ENCODE data around the gene HLF.

The HLF gene

GRCh38 chr17:55290492-55291113, 25.8 kb downstream of the HLF start:
- Histone ChIP-seq H2AK5ac (ENCODE audit: low read depth, low read length) (no peak overlapping the region), H2BK15ac (ENCODE audit: low read length) (no peak overlapping the region), H3K4me2 (ENCODE audit: insufficient read depth, low read length, poor library complexity, severe bottlenecking) (no peak overlapping the region), H2BK120ac (ENCODE audit: low read depth, low read length) (no peak overlapping the region), H4K91ac (ENCODE audit: low read depth, low read length, poor library complexity) (no peak overlapping the region), H3K27ac (replicated peaks; ENCODE audit: low read length) (no peak overlapping the region), H3K4ac (ENCODE audit: low read length) (no peak overlapping the region), H3K4me1 (ENCODE audit: control insufficient read depth in 2 of 2, insufficient read depth in 1 of 2, low read depth in 1 of 2, low read length in 2 of 2) (no peaks in the 10 kb centered on the region), H2BK12ac (ENCODE audit: low read length) (no peak overlapping the region), H3K9me3 (replicated peaks in 1 of 2; ENCODE audit: control insufficient read depth in 2 of 2, insufficient read depth in 1 of 2, low read depth in 1 of 2, low read length in 2 of 2) (peaks cover 0 to 3% of the 10 kb centered on the region in 2 donors), H3K79me1 (ENCODE audit: low read depth, low read length) (no peaks in the 10 kb centered on the region), H3K18ac (ENCODE audit: low read length) (no peak overlapping the region), H4K8ac (ENCODE audit: low read depth, low read length) (no peak overlapping the region), H3K9ac (ENCODE audit: low read depth, low read length, poor library complexity) (no peak overlapping the region), H2AFZ (ENCODE audit: low read length) (no peak overlapping the region), H3K14ac (ENCODE audit: low read length) (no peak overlapping the region), H3K4me3 (ENCODE audit: low read length in 2 of 2) (no peak overlapping the region), H3K23ac (ENCODE audit: low read depth, low read length, poor library complexity) (no peak overlapping the region), H3K36me3 (replicated peaks in 1 of 2; ENCODE audit: control insufficient read depth in 2 of 2, insufficient read depth in 2 of 2, low read length in 2 of 2) (no peaks in the 10 kb centered on the region), H3K27me3 (ENCODE audit: control insufficient read depth in 3 of 3, insufficient read depth in 3 of 3, low read depth in 1 of 3, low read length in 3 of 3) (peaks cover 0 to 4% (median 0%) of the 10 kb centered on the region in 3 experiments), H2BK5ac (ENCODE audit: low read length) (no peak overlapping the region)
- DNase-seq (ENCODE audit: low spot score), result no peak
- WGBS, 2 donors (ENCODE audit: extremely low coverage in 2 of 2, insufficient read length in 2 of 2, insufficient replicate concordance in 1 of 2), result no CpG with 5 or more reads among the region's 5 CpGs

- no peak overlapping the region for H4K91ac ChIP-seq (ENCODE audit: low read depth, low read length, poor library complexity)
- H3K36me3 ChIP-seq (replicated peaks in 1 of 2; ENCODE audit: control insufficient read depth in 2 of 2, insufficient read depth in 2 of 2, low read length in 2 of 2), result no peaks in the 10 kb centered on the region
- no peak overlapping the region for H2AK5ac ChIP-seq (ENCODE audit: low read depth, low read length)
- H3K14ac ChIP-seq (ENCODE audit: low read length), result no peak overlapping the region
- no peaks in the 10 kb centered on the region for H3K79me1 ChIP-seq (ENCODE audit: low read depth, low read length)
- no peak overlapping the region for H2AFZ ChIP-seq (ENCODE audit: low read length)
- no peak for DNase-seq (ENCODE audit: low spot score)
- no peak overlapping the region for H3K4me3 ChIP-seq (ENCODE audit: low read length in 2 of 2)
- no peak overlapping the region for H2BK15ac ChIP-seq (ENCODE audit: low read length)
- H3K9ac ChIP-seq (ENCODE audit: low read depth, low read length, poor library complexity), result no peak overlapping the region
- no peak overlapping the region for H3K4me2 ChIP-seq (ENCODE audit: insufficient read depth, low read length, poor library complexity, severe bottlenecking)
- H2BK5ac ChIP-seq (ENCODE audit: low read length), result no peak overlapping the region
- peaks cover 0 to 4% (median 0%) of the 10 kb centered on the region in 3 experiments for H3K27me3 ChIP-seq (ENCODE audit: control insufficient read depth in 3 of 3, insufficient read depth in 3 of 3, low read depth in 1 of 3, low read length in 3 of 3)
- no peak overlapping the region for H2BK120ac ChIP-seq (ENCODE audit: low read depth, low read length)
- no peak overlapping the region for H3K4ac ChIP-seq (ENCODE audit: low read length)
- no CpG with 5 or more reads among the region's 1 CpG for WGBS, 2 donors (ENCODE audit: extremely low coverage in 2 of 2, insufficient read length in 2 of 2, insufficient replicate concordance in 1 of 2)
- no peak overlapping the region for H3K18ac ChIP-seq (ENCODE audit: low read length)
- no peak overlapping the region for H4K8ac ChIP-seq (ENCODE audit: low read depth, low read length)
- no peak overlapping the region for H3K27ac ChIP-seq (replicated peaks; ENCODE audit: low read length)
- no peaks in the 10 kb centered on the region for H3K4me1 ChIP-seq (ENCODE audit: control insufficient read depth in 2 of 2, insufficient read depth in 1 of 2, low read depth in 1 of 2, low read length in 2 of 2)
- no peak overlapping the region for H2BK12ac ChIP-seq (ENCODE audit: low read length)
- no peak overlapping the region for H3K23ac ChIP-seq (ENCODE audit: low read depth, low read length, poor library complexity)
- H3K9me3 ChIP-seq (replicated peaks in 1 of 2; ENCODE audit: control insufficient read depth in 2 of 2, insufficient read depth in 1 of 2, low read depth in 1 of 2, low read length in 2 of 2), result peaks cover 0 to 3% of the 10 kb centered on the region in 2 donors
Measured at GRCh38 chr17:55291114-55291507, 26.4 kb downstream of the HLF start.

- no peak overlapping the region for H2AFZ ChIP-seq (ENCODE audit: low read length)
- no peak overlapping the region for H3K4me3 ChIP-seq (ENCODE audit: low read length in 2 of 2)
- no peak for DNase-seq (ENCODE audit: low spot score)
- no peaks in the 10 kb centered on the region for H3K36me3 ChIP-seq (replicated peaks in 1 of 2; ENCODE audit: control insufficient read depth in 2 of 2, insufficient read depth in 2 of 2, low read length in 2 of 2)
- H4K8ac ChIP-seq (ENCODE audit: low read depth, low read length), result no peak overlapping the region
- H2AK5ac ChIP-seq (ENCODE audit: low read depth, low read length), result no peak overlapping the region
- no peak overlapping the region for H3K23ac ChIP-seq (ENCODE audit: low read depth, low read length, poor library complexity)
- no peak overlapping the region for H3K18ac ChIP-seq (ENCODE audit: low read length)
- H3K27ac ChIP-seq (replicated peaks; ENCODE audit: low read length), result no peak overlapping the region
- H3K4ac ChIP-seq (ENCODE audit: low read length), result no peak overlapping the region
- H4K91ac ChIP-seq (ENCODE audit: low read depth, low read length, poor library complexity), result no peak overlapping the region
- H2BK15ac ChIP-seq (ENCODE audit: low read length), result no peak overlapping the region
- no peak overlapping the region for H2BK5ac ChIP-seq (ENCODE audit: low read length)
- H3K14ac ChIP-seq (ENCODE audit: low read length), result no peak overlapping the region
- no peak overlapping the region for H2BK120ac ChIP-seq (ENCODE audit: low read depth, low read length)
- H2BK12ac ChIP-seq (ENCODE audit: low read length), result no peak overlapping the region
- H3K27me3 ChIP-seq (ENCODE audit: control insufficient read depth in 3 of 3, insufficient read depth in 3 of 3, low read depth in 1 of 3, low read length in 3 of 3), result no peaks in the 10 kb centered on the region
- H3K79me1 ChIP-seq (ENCODE audit: low read depth, low read length), result no peaks in the 10 kb centered on the region
- H3K9ac ChIP-seq (ENCODE audit: low read depth, low read length, poor library complexity), result no peak overlapping the region
- H3K9me3 ChIP-seq (replicated peaks in 1 of 2; ENCODE audit: control insufficient read depth in 2 of 2, insufficient read depth in 1 of 2, low read depth in 1 of 2, low read length in 2 of 2), result peaks cover 0 to 3% of the 10 kb centered on the region in 2 donors
- H3K4me1 ChIP-seq (ENCODE audit: control insufficient read depth in 2 of 2, insufficient read depth in 1 of 2, low read depth in 1 of 2, low read length in 2 of 2), result no peaks in the 10 kb centered on the region
- no CpG with 5 or more reads among the region's 5 CpGs for WGBS, 2 donors (ENCODE audit: extremely low coverage in 2 of 2, insufficient read length in 2 of 2, insufficient replicate concordance in 1 of 2)
- H3K4me2 ChIP-seq (ENCODE audit: insufficient read depth, low read length, poor library complexity, severe bottlenecking), result no peak overlapping the region
Measured at GRCh38 chr17:55292094-55292493, 27.3 kb downstream of the HLF start.

- Histone ChIP-seq H3K9me3 (replicated peaks in 1 of 2; ENCODE audit: control insufficient read depth in 2 of 2, insufficient read depth in 1 of 2, low read depth in 1 of 2, low read length in 2 of 2) (peaks cover 0 to 3% of the 10 kb centered on the region in 2 donors), H3K79me1 (ENCODE audit: low read depth, low read length) (no peaks in the 10 kb centered on the region), H3K4me1 (ENCODE audit: control insufficient read depth in 2 of 2, insufficient read depth in 1 of 2, low read depth in 1 of 2, low read length in 2 of 2) (no peaks in the 10 kb centered on the region), H3K9ac (ENCODE audit: low read depth, low read length, poor library complexity) (no peak overlapping the region), H3K18ac (ENCODE audit: low read length) (no peak overlapping the region), H2BK120ac (ENCODE audit: low read depth, low read length) (no peak overlapping the region), H3K23ac (ENCODE audit: low read depth, low read length, poor library complexity) (no peak overlapping the region), H2BK15ac (ENCODE audit: low read length) (no peak overlapping the region), H2BK5ac (ENCODE audit: low read length) (no peak overlapping the region), H2AK5ac (ENCODE audit: low read depth, low read length) (no peak overlapping the region), H3K14ac (ENCODE audit: low read length) (no peak overlapping the region), H2AFZ (ENCODE audit: low read length) (no peak overlapping the region), H3K36me3 (replicated peaks in 1 of 2; ENCODE audit: control insufficient read depth in 2 of 2, insufficient read depth in 2 of 2, low read length in 2 of 2) (no peaks in the 10 kb centered on the region), H4K8ac (ENCODE audit: low read depth, low read length) (no peak overlapping the region), H3K4me3 (ENCODE audit: low read length in 2 of 2) (no peak overlapping the region), H3K4me2 (ENCODE audit: insufficient read depth, low read length, poor library complexity, severe bottlenecking) (no peak overlapping the region), H3K27ac (replicated peaks; ENCODE audit: low read length) (no peak overlapping the region), H4K91ac (ENCODE audit: low read depth, low read length, poor library complexity) (no peak overlapping the region), H3K27me3 (ENCODE audit: control insufficient read depth in 3 of 3, insufficient read depth in 3 of 3, low read depth in 1 of 3, low read length in 3 of 3) (peaks cover 0 to 2% (median 0%) of the 10 kb centered on the region in 3 experiments), H3K4ac (ENCODE audit: low read length) (no peak overlapping the region), H2BK12ac (ENCODE audit: low read length) (no peak overlapping the region)
- WGBS, 2 donors (ENCODE audit: extremely low coverage in 2 of 2, insufficient read length in 2 of 2, insufficient replicate concordance in 1 of 2), result no CpG with 5 or more reads among the region's 13 CpGs
- DNase-seq (ENCODE audit: low spot score), result no peak
Measured at GRCh38 chr17:55294042-55294751, 29.4 kb downstream of the HLF start.

Data from neuronal stem cell (in vitro differentiated cells).